CD4-positive, alpha-beta T cell treated with Interleukin-6 at 100 ng/mL for 8 hours (primary cell): ENCODE data around the gene DYNLL2.
"Not testable (repeated sequence)": the region's sequence is repeated elsewhere in the genome, so short reads cannot be mapped to it uniquely, and the experiment has no call there.

Experiments used
- DNase-seq: peaks from one replicate; pipeline ENCODE4 v3.0.0-alpha.2; 2020; ENCODE audit warnings: mixed read lengths, low spot score

DYNLL2 gene

GRCh38 chr17:58105093-58105492, 21.9 kb downstream of the DYNLL2 start:
- no peak for DNase-seq

- no peak for DNase-seq
These were observed 24.1 kb downstream of the DYNLL2 start for GRCh38 chr17:58107306-58107705.

- no peak for DNase-seq
These were observed 26.0 kb downstream of the DYNLL2 start for GRCh38 chr17:58109197-58109596.

- DNase-seq, result no peak
These were observed 26.8 kb downstream of the DYNLL2 start for GRCh38 chr17:58110012-58110411.

GRCh38 chr17:58111676-58112075, 28.5 kb downstream of the DYNLL2 start:
- DNase-seq, result no peak

GRCh38 chr17:58112970-58113631, 29.9 kb downstream of the DYNLL2 start:
- DNase-seq, result peak; percentile 77

- DNase-seq, result no peak
These were observed 30.7 kb downstream of the DYNLL2 start for GRCh38 chr17:58113947-58114346.

- no peak for DNase-seq
These were observed 34.2 kb downstream of the DYNLL2 start for GRCh38 chr17:58117382-58117781.

- DNase-seq, result no peak
These were observed 36.3 kb downstream of the DYNLL2 start for GRCh38 chr17:58119491-58119890.

GRCh38 chr17:58120195-58120822, 37.1 kb downstream of the DYNLL2 start:
- DNase-seq, result peak; percentile 41

GRCh38 chr17:58121925-58122324, 38.7 kb downstream of the DYNLL2 start:
- peak; percentile 60 for DNase-seq

GRCh38 chr17:58127846-58128245, 44.6 kb downstream of the DYNLL2 start:
- no peak for DNase-seq

GRCh38 chr17:58132697-58133096, 49.5 kb downstream of the DYNLL2 start:
- not testable (repeated sequence) for DNase-seq

GRCh38 chr17:58136669-58137279, 53.6 kb downstream of the DYNLL2 start:
- DNase-seq, result no peak

- DNase-seq, result no peak
These were observed 58.3 kb downstream of the DYNLL2 start for GRCh38 chr17:58141505-58141904.

- not testable (repeated sequence) for DNase-seq
These were observed 60.1 kb downstream of the DYNLL2 start for GRCh38 chr17:58143335-58143734.

GRCh38 chr17:58144801-58145200, 61.6 kb downstream of the DYNLL2 start:
- DNase-seq, result no peak
